HepG2 (cell line): ENCODE measurements around the gene FABP1.

Experiments
- HNRNPLL ChIP-seq: fragments of 200-400 bp; formaldehyde crosslinking; IDR thresholded peaks from 2 replicates; pipeline ENCODE4 v1.6.1; 2017; ENCODE audit warnings: mild to moderate bottlenecking, low read depth, low read length; ENCODE audit not compliant: poor library complexity, severe bottlenecking
- MEIS2 ChIP-seq: sonication (generic); formaldehyde crosslinking; IDR thresholded peaks from 2 replicates; pipeline ENCODE4 v1.9.0; 2021; ENCODE audit warnings: mild to moderate bottlenecking, missing genetic modification reagents
- SIN3A ChIP-seq: IDR thresholded peaks from 2 replicates; pipeline ENCODE4 v1.6.1; 2011; ENCODE audit warnings: low read depth, mild to moderate bottlenecking, control low read depth, low read length, borderline replicate concordance
- ZNF557 ChIP-seq: sonication (generic); formaldehyde crosslinking; IDR thresholded peaks from 2 replicates; pipeline ENCODE4 v1.4.0; 2020; ENCODE audit warnings: missing genetic modification reagents
- ZNF569 ChIP-seq: sonication (generic); formaldehyde crosslinking; IDR thresholded peaks from 2 replicates; pipeline ENCODE4 v1.5.0; 2020; ENCODE audit warnings: mild to moderate bottlenecking, missing genetic modification reagents, moderate library complexity, borderline replicate concordance
- ZNF75D ChIP-seq: sonication (generic); formaldehyde crosslinking; IDR thresholded peaks from 2 replicates; pipeline ENCODE4 v1.8.1; 2023; ENCODE audit warnings: missing genetic modification reagents, mild to moderate bottlenecking, borderline replicate concordance
- TF ChIP-seq, protein P1 (sequence below): fragments of 450-650 bp; IDR thresholded peaks from 2 replicates; pipeline ENCODE4 v1.6.1; 2016
- TF ChIP-seq, protein P2 (sequence below): sonication (generic); formaldehyde crosslinking; IDR thresholded peaks from 2 replicates; pipeline ENCODE4 v1.4.0; 2020; ENCODE audit warnings: low read depth, missing genetic modification reagents

DNA sequence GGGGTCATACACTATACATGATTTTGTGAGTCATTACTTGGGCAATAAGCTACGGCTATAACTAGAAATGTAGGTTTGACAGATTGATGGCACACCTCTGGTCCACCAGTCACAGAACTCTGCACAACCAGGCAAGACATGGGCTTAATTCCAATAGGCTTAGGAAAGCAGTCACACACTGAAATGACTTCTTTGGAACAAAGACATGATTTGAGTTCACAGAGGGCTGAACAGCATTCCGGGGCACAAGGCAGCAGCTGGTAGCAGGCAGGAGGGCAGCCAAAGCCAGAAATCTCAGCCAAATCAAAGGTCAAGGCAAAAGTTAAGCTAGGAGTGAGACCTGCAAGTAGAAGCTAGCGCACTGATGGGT, 27.4 kb downstream of the FABP1 start:
- no peak for TF ChIP-seq ZNF75D (CRISPR knock-in tag)
- TF ChIP-seq, protein P1, sequence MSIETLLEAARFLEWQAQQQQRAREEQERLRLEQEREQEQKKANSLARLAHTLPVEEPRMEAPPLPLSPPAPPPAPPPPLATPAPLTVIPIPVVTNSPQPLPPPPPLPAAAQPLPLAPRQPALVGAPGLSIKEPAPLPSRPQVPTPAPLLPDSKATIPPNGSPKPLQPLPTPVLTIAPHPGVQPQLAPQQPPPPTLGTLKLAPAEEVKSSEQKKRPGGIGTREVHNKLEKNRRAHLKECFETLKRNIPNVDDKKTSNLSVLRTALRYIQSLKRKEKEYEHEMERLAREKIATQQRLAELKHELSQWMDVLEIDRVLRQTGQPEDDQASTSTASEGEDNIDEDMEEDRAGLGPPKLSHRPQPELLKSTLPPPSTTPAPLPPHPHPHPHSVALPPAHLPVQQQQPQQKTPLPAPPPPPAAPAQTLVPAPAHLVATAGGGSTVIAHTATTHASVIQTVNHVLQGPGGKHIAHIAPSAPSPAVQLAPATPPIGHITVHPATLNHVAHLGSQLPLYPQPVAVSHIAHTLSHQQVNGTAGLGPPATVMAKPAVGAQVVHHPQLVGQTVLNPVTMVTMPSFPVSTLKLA, result no peak
- TF ChIP-seq, protein P2, sequence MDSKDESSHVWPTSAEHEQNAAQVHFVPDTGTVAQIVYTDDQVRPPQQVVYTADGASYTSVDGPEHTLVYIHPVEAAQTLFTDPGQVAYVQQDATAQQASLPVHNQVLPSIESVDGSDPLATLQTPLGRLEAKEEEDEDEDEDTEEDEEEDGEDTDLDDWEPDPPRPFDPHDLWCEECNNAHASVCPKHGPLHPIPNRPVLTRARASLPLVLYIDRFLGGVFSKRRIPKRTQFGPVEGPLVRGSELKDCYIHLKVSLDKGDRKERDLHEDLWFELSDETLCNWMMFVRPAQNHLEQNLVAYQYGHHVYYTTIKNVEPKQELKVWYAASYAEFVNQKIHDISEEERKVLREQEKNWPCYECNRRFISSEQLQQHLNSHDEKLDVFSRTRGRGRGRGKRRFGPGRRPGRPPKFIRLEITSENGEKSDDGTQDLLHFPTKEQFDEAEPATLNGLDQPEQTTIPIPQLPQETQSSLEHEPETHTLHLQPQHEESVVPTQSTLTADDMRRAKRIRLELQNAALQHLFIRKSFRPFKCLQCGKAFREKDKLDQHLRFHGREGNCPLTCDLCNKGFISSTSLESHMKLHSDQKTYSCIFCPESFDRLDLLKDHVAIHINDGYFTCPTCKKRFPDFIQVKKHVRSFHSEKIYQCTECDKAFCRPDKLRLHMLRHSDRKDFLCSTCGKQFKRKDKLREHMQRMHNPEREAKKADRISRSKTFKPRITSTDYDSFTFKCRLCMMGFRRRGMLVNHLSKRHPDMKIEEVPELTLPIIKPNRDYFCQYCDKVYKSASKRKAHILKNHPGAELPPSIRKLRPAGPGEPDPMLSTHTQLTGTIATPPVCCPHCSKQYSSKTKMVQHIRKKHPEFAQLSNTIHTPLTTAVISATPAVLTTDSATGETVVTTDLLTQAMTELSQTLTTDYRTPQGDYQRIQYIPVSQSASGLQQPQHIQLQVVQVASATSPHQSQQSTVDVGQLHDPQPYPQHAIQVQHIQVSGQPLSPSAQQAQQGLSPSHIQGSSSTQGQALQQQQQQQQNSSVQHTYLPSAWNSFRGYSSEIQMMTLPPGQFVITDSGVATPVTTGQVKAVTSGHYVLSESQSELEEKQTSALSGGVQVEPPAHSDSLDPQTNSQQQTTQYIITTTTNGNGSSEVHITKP (CRISPR knock-in tag), result no peak
- TF ChIP-seq ZNF569 (CRISPR knock-in tag), result no peak
- TF ChIP-seq ZNF557 (CRISPR knock-in tag), result no peak
- no peak for TF ChIP-seq SIN3A
- no peak for TF ChIP-seq MEIS2
- TF ChIP-seq HNRNPLL, result no peak
